HG03045 (cell line): Measurements from ENCODE around the gene DFFB.

Experiments
- ATAC-seq: cut with Tn5 transposase; IDR thresholded peaks from one replicate; pipeline ENCODE4 v1.9.1; 2021; ENCODE audit warnings: mild to moderate bottlenecking, moderate library complexity; ENCODE audit not compliant: unreplicated experiment

DFFB gene

GRCh38 chr1:3923378-3924185, 66.3 kb downstream of the DFFB start:
- no peak for ATAC-seq

- ATAC-seq: no peak
Observed at GRCh38 chr1:3924186-3924824, 67.0 kb downstream of the DFFB start.

DNA sequence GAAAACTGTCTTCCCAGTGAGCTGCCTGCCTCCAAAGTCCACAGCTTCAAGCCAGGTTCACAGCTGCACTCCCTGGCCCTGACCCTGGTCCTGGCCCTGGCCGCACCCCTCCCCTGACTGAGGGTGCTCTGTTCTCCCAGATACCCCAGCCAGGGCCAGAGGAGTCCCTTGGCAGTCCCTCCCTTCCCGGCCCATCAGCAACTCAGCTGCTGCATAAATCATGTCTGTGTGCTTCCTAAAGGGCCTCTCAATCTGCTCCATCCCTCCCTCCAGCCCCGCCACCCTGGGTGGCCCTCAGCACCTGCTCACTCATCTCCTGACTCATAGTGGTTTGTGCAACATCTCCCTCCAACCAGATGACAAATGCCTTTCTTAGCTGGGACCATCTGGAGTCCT, 67.5 kb downstream of the DFFB start:
- no peak for ATAC-seq

GRCh38 chr1:3925256-3925655, 68.0 kb downstream of the DFFB start:
- ATAC-seq: no peak

GRCh38 chr1:3925762-3926161, 68.5 kb downstream of the DFFB start:
- no peak for ATAC-seq

DNA sequence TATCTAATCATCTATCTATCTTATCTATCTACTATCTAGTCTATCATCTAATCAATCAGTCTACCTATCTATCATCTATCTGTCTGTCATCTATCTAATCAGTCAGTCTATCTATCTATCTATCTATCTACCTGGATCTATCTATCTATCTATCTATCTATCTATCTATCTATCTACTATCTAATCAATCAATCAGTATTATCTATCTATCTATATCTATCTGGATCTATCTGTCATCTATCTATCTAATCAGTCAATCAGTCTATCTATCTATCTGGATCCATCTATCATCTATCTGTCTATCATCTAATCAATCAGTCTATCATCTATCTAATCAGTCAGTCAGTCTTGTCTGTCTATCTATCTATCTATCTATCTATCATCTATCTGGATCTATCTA, 69.7 kb downstream of the DFFB start:
- ATAC-seq: no peak

GRCh38 chr1:3928586-3928985, 71.3 kb downstream of the DFFB start:
- ATAC-seq: no peak

DNA sequence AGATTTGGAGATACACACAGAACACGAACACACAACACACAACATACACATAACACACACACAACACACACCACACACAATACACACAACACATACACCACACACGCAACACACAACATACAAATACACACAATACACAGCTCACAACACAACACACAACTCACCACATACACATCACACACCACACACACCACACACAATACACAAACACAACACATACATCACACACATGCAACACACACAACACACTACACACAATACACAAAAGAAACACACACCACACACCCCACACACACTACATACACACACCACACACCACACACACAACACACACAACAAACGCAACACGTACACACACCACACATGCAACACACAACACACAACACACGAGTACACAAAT, 71.8 kb downstream of the DFFB start:
- ATAC-seq: no peak

GRCh38 chr1:3930301-3931006, 73.2 kb downstream of the DFFB start:
- ATAC-seq: no peak

GRCh38 chr1:3931007-3931912, 74.0 kb downstream of the DFFB start:
- no peak for ATAC-seq

GRCh38 chr1:3932156-3932919, 75.1 kb downstream of the DFFB start:
- no peak for ATAC-seq
